ENCODE data around the gene SERTM1.

SERTM1 gene

DNA sequence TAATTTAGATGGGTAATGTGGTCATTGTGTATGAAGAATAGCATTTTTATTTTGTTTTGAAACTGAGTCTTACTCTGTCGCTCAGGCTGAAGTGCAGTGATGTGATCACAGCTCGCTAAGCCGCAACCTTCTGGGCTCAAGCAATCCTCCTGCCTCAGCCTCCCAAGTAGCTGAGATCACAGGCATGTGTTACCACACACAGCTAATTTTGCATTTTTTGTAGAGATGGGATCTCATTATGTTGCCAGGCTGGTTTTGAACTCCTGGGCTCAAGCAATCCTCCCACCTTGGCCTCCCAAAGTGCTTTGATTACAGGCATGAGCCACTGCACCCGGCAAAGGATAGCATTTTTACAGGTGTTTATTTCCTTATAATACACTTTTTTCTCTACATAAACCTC is 36.6 kb downstream of the SERTM1 start:
- DNase-seq (ENCODE audit: low read depth in 2 of 2) = no peak

DNA sequence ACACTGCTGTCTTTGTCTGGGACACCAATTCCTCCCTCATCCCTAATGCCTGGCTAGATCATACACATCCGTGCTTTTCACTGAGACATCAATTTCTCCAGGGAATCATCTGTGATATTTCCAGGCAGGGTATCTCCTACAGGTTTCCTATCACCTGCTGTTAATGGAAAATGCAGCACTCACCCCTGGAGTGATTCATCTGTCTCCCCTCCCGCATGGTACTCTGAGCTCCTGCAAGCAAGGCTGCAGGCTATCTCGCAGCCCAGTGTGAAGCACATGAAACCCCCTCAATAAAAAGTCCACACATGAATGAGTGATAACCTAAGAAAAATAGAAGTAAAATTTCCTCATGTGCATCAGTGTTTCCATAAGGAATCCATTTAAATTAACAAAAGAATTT is 38.5 kb downstream of the SERTM1 start:
- no peak for DNase-seq (ENCODE audit: low read depth in 2 of 2)

DNA sequence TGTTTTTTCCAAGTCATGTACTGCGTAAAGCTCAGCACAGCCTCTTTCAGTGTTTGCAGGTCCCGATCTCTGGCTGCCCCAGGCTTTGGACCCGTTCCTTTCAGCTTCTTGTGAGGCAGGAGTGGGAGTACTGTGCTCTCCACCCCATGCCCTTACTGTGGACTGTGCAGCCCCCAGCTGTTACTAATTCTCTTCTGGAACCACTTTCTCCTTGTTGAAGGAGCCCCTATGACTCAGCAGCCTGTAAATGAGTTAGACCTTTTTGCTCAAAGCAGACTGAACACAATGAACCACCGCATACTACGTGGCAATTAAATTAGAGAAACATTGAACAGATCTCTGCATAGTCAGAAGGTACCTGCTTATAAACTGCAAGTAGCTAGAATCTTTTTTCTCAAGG is 39.0 kb downstream of the SERTM1 start:
- no peak for DNase-seq (ENCODE audit: low read depth in 2 of 2)

DNA sequence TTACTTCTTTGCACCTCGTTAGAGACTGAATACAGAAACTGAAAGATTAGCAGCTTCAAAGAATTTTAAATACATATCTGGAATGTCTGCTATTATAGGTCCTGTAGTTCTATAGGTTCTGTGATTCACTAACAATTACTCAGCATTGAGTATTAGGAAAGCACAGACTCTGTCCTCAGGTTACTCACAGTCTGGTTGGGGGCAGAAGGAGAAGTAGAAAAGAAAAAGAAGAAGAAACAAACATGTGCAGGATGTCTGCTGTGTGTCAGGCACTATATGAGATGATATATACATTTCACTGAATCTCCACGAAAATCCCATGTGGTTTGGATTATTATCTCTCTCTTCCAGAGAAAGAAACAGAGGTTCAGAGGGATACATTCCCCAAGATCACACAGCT is 40.1 kb downstream of the SERTM1 start:
- no peak for DNase-seq (ENCODE audit: low read depth in 2 of 2)

DNA sequence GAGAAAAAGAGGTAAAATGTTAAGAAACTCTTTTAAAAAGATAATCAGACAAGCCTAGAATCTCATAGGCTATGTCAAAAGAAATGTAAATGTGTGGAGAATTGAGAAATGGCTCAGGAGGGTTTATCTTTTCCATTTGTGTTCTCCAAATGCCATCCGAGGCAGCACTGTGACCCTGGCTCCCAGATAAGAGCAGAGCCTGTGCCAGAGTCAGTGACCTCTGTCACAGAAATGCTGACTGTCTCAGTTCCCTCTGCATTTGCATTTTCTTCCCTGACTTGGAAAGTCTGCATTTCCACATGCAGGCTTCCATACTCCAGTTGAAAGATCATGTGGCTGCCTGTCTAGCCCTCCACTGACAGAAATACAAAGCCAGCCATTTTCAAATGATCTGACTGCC is 42.0 kb downstream of the SERTM1 start:
- no peak for DNase-seq (ENCODE audit: low read depth in 2 of 2)

DNA sequence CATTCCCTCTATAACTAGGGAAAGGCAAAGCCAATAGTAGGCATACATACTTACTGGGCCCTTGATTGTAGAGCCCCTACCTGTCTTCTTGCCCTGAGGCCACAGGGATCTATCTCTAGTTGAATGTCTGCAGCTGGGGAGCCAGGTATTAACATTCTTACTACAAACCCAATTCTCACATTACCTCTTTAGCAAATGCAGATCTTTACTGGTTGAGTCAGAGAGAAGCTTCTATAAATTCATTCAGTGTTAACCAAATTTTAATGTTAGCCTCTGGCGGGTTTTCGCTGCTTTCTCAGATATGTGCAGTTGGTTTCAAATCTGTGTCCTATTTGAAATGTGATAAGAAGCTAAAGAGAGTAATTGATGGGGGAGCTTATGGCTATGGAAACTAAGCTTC is 43.2 kb downstream of the SERTM1 start:
- no peak for DNase-seq (ENCODE audit: low read depth in 2 of 2)

DNA sequence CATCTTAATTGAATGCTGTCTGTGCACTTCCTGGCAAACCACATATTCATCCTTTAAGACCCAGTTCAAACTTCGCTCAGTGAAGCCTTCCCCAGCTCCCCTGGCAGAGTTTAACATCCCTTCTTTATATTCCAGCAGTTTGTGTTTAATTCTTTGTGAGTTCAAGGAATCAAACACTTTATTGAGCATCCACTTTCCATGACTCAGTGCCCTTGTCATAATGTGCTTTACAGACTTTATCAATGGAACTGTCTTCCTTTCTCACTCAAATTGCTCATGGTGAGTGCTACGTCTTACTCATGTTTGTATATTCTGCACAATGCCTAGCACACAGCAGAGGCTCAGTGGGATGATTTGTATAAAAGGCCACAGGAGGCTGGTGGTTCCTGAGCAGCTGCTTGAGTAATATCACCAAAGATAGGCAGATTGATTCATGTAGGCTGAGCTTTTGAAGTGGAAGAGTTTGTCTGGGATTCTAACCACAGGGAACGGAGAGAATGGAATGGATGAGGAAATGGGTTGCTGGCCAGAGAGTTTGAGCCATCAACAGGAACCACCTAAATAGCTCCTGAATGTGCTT is 44.2 kb downstream of the SERTM1 start:
- DNase-seq (ENCODE audit: low read depth in 2 of 2) = no peak

DNA sequence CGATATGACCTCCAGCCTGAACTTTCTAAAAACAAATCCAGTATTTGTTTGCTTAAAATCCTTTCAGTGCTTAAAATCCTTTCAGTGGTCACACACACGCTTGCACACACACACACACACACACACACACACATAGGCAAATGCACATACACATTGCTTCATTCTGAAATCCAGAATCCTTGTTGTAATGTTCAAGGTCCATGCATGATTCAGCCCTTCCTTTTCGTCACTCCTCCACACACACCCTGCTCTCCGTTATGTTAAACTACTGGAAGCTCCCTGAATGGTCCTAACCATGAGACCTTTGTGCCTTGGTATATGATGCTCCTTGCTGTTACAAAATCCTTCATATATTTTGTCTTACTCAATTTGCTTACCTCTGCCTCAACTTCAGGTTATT is 44.9 kb downstream of the SERTM1 start:
- DNase-seq (ENCODE audit: low read depth in 2 of 2) = no peak

DNA sequence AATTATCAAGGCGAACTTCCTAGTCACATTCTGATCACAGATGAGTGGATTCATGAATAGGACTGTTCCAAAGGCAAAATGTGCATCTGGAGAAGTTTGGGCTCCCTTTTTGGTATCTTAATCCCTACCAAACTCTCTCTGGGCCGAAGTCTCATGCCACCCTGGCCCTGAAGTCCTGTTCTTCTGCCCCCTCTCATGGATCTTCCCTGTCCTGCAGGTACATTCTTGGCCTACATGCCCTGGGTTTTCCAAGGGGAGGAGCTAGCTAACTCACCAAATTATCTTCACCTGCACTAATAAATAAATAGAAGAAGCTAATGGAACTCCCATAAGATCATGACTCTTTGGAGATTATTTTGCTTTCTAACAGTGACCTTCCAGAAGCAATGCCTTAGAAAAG is 50.3 kb downstream of the SERTM1 start:
- DNase-seq (ENCODE audit: low read depth in 2 of 2) = no peak

DNA sequence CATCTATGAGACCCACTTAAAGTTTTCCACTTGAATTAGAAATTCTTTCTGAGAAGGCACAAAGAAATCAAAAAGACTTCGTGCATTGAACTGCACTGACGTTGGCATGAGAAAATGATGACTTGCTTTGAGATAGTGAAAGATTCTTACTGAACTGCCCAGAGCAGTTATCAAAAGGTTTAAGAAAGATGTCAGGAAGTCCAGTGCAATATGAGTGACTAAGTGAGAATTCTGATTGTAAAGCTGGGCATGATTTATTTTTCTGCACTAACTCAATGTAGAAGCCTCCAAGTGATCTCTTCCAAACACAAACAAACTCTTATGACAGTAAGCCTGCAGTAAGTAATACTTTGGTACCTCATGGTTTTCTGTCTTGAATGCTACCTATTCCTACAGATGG is 52.1 kb downstream of the SERTM1 start:
- DNase-seq (ENCODE audit: low read depth in 2 of 2) = no peak

DNA sequence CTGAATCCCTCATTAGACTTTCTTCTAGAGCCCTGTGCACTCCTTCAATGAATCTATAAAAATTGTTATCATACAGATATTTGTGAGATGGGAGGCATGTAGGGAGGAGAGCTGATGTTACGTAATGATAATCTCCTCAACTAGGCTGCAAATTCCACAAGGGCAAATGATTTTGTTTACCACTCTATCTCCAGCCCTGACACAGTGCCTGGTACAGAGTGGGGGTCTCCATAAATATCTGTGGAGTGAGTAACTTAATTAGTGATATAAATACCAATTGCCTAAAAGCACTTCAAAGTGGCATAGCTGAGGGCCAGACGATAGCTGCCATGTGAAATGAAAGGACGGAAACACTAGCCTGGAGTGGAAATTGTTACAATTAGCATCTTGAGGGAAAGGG is 54.2 kb downstream of the SERTM1 start:
- no peak for DNase-seq (ENCODE audit: low read depth in 2 of 2)

DNA sequence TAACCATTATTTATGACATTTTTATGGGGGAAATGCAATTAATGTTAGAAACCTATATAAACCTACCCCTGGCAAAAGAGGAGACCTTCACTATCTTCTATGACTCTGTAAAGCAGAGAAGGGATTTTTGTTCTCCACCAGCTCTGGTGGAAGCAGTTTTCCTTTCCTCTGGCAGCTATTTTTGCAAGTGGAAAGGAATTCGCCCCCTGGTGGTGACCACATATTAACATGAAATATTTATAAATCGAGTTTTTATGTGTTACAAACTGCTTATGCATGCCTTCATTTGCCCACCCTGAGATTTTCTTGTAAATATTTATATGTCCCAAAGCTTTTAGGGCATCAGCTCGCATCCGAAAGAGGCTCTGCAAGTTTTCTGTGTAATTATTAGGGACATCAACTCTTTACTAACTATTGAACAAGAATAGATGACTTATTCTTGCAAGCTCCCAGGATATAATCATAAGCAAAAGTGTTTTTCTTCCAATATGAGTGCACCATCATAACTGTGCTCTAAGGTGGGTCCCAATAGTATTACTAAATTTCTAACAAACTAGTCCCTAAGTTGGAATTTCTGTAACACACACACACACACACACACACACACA is 62.4 kb downstream of the SERTM1 start:
- DNase-seq (ENCODE audit: low read depth in 2 of 2) = no peak

DNA sequence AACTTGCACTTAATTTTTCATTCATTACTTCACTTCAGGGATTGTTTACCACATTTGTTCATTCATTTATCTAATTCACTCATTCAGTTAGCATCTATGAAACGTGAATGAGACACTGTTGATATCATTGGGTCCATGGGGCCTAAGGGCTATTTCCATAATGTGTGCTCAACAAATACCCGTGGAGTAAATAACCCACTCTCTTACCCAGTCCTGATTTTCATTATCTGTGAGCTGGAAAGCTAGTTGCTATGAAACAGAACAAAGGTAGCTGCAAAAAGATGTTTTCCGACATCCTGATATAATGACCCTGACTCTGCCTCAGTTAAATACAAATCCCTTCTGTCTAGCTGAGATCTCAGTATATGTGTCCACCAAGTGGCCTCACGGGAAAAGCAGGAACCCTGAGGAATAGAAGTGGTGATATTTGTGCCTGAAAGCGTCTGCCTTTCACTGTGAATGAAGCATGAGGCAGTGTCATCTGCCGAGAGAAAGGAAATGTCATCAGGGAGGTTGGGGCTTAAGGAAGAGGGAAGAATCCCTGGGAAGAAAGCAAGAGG is 63.8 kb downstream of the SERTM1 start:
- no peak for DNase-seq (ENCODE audit: low read depth in 2 of 2)

DNA sequence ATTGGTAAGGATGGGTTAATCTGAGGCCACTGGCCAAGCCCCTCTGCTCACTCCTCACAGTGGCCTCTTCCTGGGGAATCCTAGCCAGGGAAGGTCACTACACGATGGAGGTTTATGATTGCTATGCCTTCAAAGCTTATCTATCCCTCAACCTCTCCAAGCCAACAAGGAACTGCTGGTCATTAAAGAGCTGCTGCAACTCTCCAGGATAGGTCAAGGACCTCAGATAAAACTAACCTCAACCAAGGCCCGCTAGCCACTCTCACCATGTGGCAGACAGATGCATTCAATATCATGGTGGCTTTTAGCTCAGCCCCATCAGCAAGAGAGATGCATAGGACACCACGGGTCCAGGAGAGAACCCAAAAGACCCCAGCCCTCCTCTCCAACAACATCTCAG is 71.6 kb downstream of the SERTM1 start:
- no peak for DNase-seq (ENCODE audit: low read depth in 2 of 2)

DNA sequence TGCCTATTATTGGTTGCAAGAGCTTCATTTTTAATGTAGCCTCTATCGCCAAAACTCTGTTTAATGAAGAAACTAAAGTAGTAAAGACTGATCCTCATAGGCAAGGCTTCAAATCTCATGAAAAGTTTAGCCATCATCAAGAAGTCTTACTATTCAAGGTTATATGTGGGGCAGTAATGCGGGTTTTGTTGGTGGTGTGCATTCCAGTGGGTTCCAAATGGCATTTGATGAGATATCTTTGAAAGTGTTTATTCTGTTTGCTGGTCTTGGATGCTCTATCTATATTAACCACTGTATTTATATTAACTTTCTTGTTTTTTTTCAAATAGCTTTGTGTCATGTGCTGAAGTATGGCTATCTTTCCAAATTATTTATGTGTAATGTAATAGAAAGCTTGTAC is 72.2 kb downstream of the SERTM1 start:
- DNase-seq (ENCODE audit: low read depth in 2 of 2) = no peak
